ENCODE results near the gene MCF2L2.

- TF ChIP-seq ESRRG (CRISPR knock-in tag; IDR thresholded peaks at IDR 0.05) (no peak), ARNTL (CRISPR knock-in tag; IDR thresholded peaks at IDR 0.05; ENCODE audit: borderline replicate concordance, low read depth) (no peak), TSHZ2 (CRISPR knock-in tag; IDR thresholded peaks at IDR 0.05) (no peak)
- TF ChIP-seq, protein P1, sequence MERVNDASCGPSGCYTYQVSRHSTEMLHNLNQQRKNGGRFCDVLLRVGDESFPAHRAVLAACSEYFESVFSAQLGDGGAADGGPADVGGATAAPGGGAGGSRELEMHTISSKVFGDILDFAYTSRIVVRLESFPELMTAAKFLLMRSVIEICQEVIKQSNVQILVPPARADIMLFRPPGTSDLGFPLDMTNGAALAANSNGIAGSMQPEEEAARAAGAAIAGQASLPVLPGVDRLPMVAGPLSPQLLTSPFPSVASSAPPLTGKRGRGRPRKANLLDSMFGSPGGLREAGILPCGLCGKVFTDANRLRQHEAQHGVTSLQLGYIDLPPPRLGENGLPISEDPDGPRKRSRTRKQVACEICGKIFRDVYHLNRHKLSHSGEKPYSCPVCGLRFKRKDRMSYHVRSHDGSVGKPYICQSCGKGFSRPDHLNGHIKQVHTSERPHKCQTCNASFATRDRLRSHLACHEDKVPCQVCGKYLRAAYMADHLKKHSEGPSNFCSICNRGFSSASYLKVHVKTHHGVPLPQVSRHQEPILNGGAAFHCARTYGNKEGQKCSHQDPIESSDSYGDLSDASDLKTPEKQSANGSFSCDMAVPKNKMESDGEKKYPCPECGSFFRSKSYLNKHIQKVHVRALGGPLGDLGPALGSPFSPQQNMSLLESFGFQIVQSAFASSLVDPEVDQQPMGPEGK (CRISPR knock-in tag; IDR thresholded peaks at IDR 0.05; ENCODE audit: borderline replicate concordance), result no peak
These were observed 128.4 kb downstream of the MCF2L2 start for GRCh38 chr3:183299976-183300375.

Data from SK-N-SH treated with all-trans-retinoic acid at 6 μM for 48 hours (cell line).